ENCODE results near the gene CTNNA2. TPM values are rescaled to one million over a fixed set of nuclear protein-coding genes. Genes with fewer than 3 reads are reported as not detected.

Gene CTNNA2
- total RNA-seq = 1 to 10 TPM in 4 of 9 donors, under 1 TPM in 4, not detected in 1; 0.12 to 4.9 (median 1.4) TPM
- polyA plus RNA-seq = 1 to 10 TPM; 1.1 to 5.0 (median 1.4) TPM
- long read RNA-seq, donor 1 = 0 reads
- long read RNA-seq, donor 2 = 0 reads
- long read RNA-seq, donor 3 = 0 reads
- long read RNA-seq, donor 4 = 0 reads
- long read RNA-seq, donor 5 = 0 reads
- long read RNA-seq, donor 6, partial matches to known transcripts = 0 of 1 reads
- long read RNA-seq, donor 6, other reads (novel, unspliced or antisense) = 1 of 1 reads
- long read RNA-seq, donor 7 = 0 reads
- long read RNA-seq, donor 8 = 0 reads
- long read RNA-seq, donor 9 = 0 reads
- long read RNA-seq, donor 10 = 0 reads

- peak; percentile 54 to 82 (median 69) for DNase-seq
These were observed at the start of gene CTNNA2 for GRCh38 chr2:79512442-79513401. CTNNA2 (plus strand) TSS chr2:79513051.

GRCh38 chr2:79487399-79487798 is 25.5 kb upstream of the CTNNA2 start:
- DNase-seq = no peak
- H3K36me3 ChIP-seq (replicated peaks in 1 of 2) = no peaks in the 10 kb centered on the region
- no peak overlapping the region for H3K27ac ChIP-seq
- WGBS, 4 donors = 52 to 71% (median 56%) methylated on average over 3 of the region's 3 CpGs
- H3K4me1 ChIP-seq (replicated peaks in 1 of 2) = no peaks in the 10 kb centered on the region
- intact Hi-C loops (cut with DNase I) = no loop called here
- no peaks in the 10 kb centered on the region for H3K9me3 ChIP-seq (replicated peaks in 1 of 3)
- no peak overlapping the region for H3K4me3 ChIP-seq
- no peaks in the 10 kb centered on the region for H3K27me3 ChIP-seq
- TF ChIP-seq POLR2A (IDR thresholded peaks at IDR 0.05) (no peak), CTCF (IDR thresholded peaks at IDR 0.05) (no peak)

More at GRCh38 chr2:79512442-79513401, at the start of gene CTNNA2:
- no peaks in the 10 kb centered on the region for H3K4me1 ChIP-seq (replicated peaks in 1 of 2)
- intact Hi-C loops (cut with DNase I) = no loop called here
- peak within 1 kb of the TSS in 2 of 4 donors; percentile 21 to 64 for H3K4me3 ChIP-seq
- no peaks in the 10 kb centered on the region for H3K36me3 ChIP-seq (replicated peaks in 1 of 2)
- H3K9me3 ChIP-seq (replicated peaks in 1 of 3) = no peaks in the 10 kb centered on the region
- TF ChIP-seq POLR2A (IDR thresholded peaks at IDR 0.05) (no peak), CTCF (IDR thresholded peaks at IDR 0.05) (peak in 3 of 6 experiments; percentile 36 to 70 (median 39))
- no peak within 1 kb of the TSS for H3K27ac ChIP-seq
- WGBS, 4 donors = 2 to 6% (median 4%) methylated on average over 13 to 87 of the region's 87 CpGs
- H3K27me3 ChIP-seq = no peaks in the 10 kb centered on the region

- no peaks in the 10 kb centered on the region for H3K9me3 ChIP-seq (replicated peaks in 1 of 3)
- DNase-seq = peak; percentile 35 to 62 (median 46)
- H3K27me3 ChIP-seq = no peaks in the 10 kb centered on the region
- H3K27ac ChIP-seq = no peak overlapping the region
- intact Hi-C loops (cut with DNase I) = no loop called here
- no peak overlapping the region for H3K4me3 ChIP-seq
- H3K36me3 ChIP-seq (replicated peaks in 1 of 2) = no peaks in the 10 kb centered on the region
- WGBS, 4 donors = 17 to 32% (median 26%) methylated on average over 16 of the region's 16 CpGs
- H3K4me1 ChIP-seq (replicated peaks in 1 of 2) = no peaks in the 10 kb centered on the region
- TF ChIP-seq CTCF (IDR thresholded peaks at IDR 0.05) = no peak
- no peak for TF ChIP-seq POLR2A (IDR thresholded peaks at IDR 0.05)
These were observed 1.4 kb upstream of the CTNNA2 start for GRCh38 chr2:79511320-79511951.

GRCh38 chr2:79513711-79514110 is 860 bp downstream of the CTNNA2 start:
- Histone ChIP-seq H3K9me3 (replicated peaks in 1 of 3) (no peaks in the 10 kb centered on the region), H3K4me1 (replicated peaks in 1 of 2) (no peaks in the 10 kb centered on the region), H3K36me3 (replicated peaks in 1 of 2) (no peaks in the 10 kb centered on the region), H3K4me3 (no peak overlapping the region), H3K27me3 (no peaks in the 10 kb centered on the region), H3K27ac (no peak overlapping the region)
- TF ChIP-seq POLR2A (IDR thresholded peaks at IDR 0.05) = no peak
- no peak for TF ChIP-seq CTCF (IDR thresholded peaks at IDR 0.05)
- intact Hi-C loops (cut with DNase I) = no loop called here
- WGBS, 4 donors = 11 to 17% (median 13%) methylated on average over 4 of the region's 4 CpGs
- no peak for DNase-seq
